ENCODE measurements around the gene IDH3G. TPM values are rescaled to one million over a fixed set of nuclear protein-coding genes. Genes with fewer than 3 reads are reported as not detected.

Gene IDH3G
- total and polyA plus RNA-seq, 2 of the 8 experiments (the other 6 are each of a cell fraction or from before 2014, with no cell fraction given), result 39.4 to 66.7 TPM

DNA sequence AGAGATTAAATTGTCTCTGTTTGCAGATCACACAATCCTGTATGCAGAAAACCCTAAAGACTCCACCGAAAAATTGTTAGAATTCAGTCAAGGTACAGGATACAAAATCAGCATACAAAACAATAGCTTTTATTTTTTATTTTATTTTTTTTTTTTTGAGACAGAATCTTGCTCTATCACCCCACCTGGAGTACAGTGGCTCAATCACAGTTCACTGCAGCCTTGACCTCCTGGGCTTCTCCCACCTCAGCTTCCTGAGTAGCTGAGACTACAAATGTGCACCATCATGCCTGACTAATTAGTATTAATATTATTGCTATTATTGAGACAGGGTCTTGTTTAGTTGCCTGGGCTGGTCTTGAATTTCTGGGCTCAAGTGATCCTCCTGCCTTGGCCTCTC is 39.0 kb downstream of the IDH3G start:
- no peak overlapping the region for H3K9ac ChIP-seq (replicated peaks in 1 of 4; ENCODE audit: extremely low read depth in 1 of 4, low read depth in 3 of 4, low read length in 3 of 4)
- H3K23me2 ChIP-seq (ENCODE audit: low read depth, low read length), result no peaks in the 10 kb centered on the region
- POLR2A ChIA-PET (ENCODE audit: partially characterized antibody), result no interaction called here
- H2BK15ac ChIP-seq (ENCODE audit: low read length), result no peak overlapping the region
- H4K91ac ChIP-seq (replicated peaks; ENCODE audit: insufficient read length, low read length), result no peak overlapping the region
- H3K36me3 ChIP-seq (ENCODE audit: control insufficient read depth in 2 of 4, insufficient read depth in 4 of 4, low read length in 3 of 4), result no peaks in the 10 kb centered on the region
- TF ChIP-seq, protein P1, sequence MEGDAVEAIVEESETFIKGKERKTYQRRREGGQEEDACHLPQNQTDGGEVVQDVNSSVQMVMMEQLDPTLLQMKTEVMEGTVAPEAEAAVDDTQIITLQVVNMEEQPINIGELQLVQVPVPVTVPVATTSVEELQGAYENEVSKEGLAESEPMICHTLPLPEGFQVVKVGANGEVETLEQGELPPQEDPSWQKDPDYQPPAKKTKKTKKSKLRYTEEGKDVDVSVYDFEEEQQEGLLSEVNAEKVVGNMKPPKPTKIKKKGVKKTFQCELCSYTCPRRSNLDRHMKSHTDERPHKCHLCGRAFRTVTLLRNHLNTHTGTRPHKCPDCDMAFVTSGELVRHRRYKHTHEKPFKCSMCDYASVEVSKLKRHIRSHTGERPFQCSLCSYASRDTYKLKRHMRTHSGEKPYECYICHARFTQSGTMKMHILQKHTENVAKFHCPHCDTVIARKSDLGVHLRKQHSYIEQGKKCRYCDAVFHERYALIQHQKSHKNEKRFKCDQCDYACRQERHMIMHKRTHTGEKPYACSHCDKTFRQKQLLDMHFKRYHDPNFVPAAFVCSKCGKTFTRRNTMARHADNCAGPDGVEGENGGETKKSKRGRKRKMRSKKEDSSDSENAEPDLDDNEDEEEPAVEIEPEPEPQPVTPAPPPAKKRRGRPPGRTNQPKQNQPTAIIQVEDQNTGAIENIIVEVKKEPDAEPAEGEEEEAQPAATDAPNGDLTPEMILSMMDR (IDR thresholded peaks at IDR 0.05; ENCODE audit: control extremely low read depth in 1 of 3, insufficient read depth in 1 of 3, low read depth in 1 of 3, low read length in 3 of 3), result no peak
- TF ChIP-seq SIRT6 (IDR thresholded peaks at IDR 0.05; ENCODE audit: low read length) (no peak), CEBPB (IDR thresholded peaks at IDR 0.05; ENCODE audit: low read depth, low read length) (no peak), NRF1 (IDR thresholded peaks at IDR 0.05; ENCODE audit: low read depth, low read length) (no peak), SP1 (IDR thresholded peaks at IDR 0.05; ENCODE audit: low read depth, low read length) (no peak)
- TF ChIP-seq, protein P2, sequence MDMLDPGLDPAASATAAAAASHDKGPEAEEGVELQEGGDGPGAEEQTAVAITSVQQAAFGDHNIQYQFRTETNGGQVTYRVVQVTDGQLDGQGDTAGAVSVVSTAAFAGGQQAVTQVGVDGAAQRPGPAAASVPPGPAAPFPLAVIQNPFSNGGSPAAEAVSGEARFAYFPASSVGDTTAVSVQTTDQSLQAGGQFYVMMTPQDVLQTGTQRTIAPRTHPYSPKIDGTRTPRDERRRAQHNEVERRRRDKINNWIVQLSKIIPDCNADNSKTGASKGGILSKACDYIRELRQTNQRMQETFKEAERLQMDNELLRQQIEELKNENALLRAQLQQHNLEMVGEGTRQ (IDR thresholded peaks at IDR 0.05; ENCODE audit: low read length), result no peak
- FAIRE-seq, result no peak
- H3K79me1 ChIP-seq (ENCODE audit: low read depth, low read length), result no peaks in the 10 kb centered on the region
- H3K79me2 ChIP-seq (ENCODE audit: control insufficient read depth in 1 of 2, insufficient read depth in 2 of 2, low read length in 2 of 2), result no peaks in the 10 kb centered on the region
- no peak overlapping the region for H4K8ac ChIP-seq (ENCODE audit: extremely low read depth, insufficient read depth, low read length)
- H2BK120ac ChIP-seq (replicated peaks; ENCODE audit: low read depth, low read length), result no peak overlapping the region
- H3K14ac ChIP-seq (ENCODE audit: insufficient read length), result no peak overlapping the region
- no peaks in the 10 kb centered on the region for H3K27me3 ChIP-seq (replicated peaks in 1 of 4; ENCODE audit: control insufficient read depth in 3 of 4, extremely low read depth in 1 of 4, insufficient read depth in 3 of 4, low read length in 3 of 4)
- H3K4me3 ChIP-seq (ENCODE audit: extremely low read depth in 1 of 4, insufficient read depth in 2 of 4, low read depth in 3 of 4, low read length in 4 of 4), result no peak overlapping the region
- no peak overlapping the region for H3K18ac ChIP-seq (ENCODE audit: extremely low read depth, low read length)
- H3K4me1 ChIP-seq (replicated peaks in 1 of 4; ENCODE audit: control insufficient read depth in 3 of 4, insufficient read depth in 4 of 4, low read length in 3 of 4), result no peaks in the 10 kb centered on the region; a peak in 1 of 7 replicates
- H2BK5ac ChIP-seq (ENCODE audit: low read depth, low read length), result no peak overlapping the region
- 88% methylated on average over 1 of the region's 1 CpG; no CpG with 5 or more reads in 1 of the 2 experiments for WGBS, 2 experiments (ENCODE audit: extremely low coverage in 1 of 2, insufficient coverage in 1 of 2, insufficient read length in 1 of 2, insufficient replicate concordance in 2 of 2, low coverage in 1 of 2, low lambda C conversion rate in 2 of 2, missing lambda C conversion rate in 1 of 2)
- H4K5ac ChIP-seq (ENCODE audit: insufficient read length, low read depth, low read length), result no peak overlapping the region
- no peak for DNase-seq (ENCODE audit: low read depth in 1 of 2, low spot score in 2 of 2)
- no peak overlapping the region for H2BK20ac ChIP-seq (ENCODE audit: low read length)
- CTCF ChIA-PET (ENCODE audit: partially characterized antibody), result interaction anchor here (0.6 to 1.9 kb wide), 7 partner anchors 9 to 190 kb away, joined by 3 to 4 read pairs (median 3); partner anchors contain the start of genes ARHGAP4, L1CAM and PLXNB3
- H2AFZ ChIP-seq (ENCODE audit: low read length), result no peak overlapping the region
- no peak overlapping the region for H3K23ac ChIP-seq (ENCODE audit: insufficient read length)
- H3K4me2 ChIP-seq (ENCODE audit: insufficient read depth in 1 of 2, low read depth in 2 of 2, low read length in 2 of 2), result no peak overlapping the region
- H2BK12ac ChIP-seq (ENCODE audit: low read depth, low read length), result no peak overlapping the region
- no peak overlapping the region for H3K27ac ChIP-seq (ENCODE audit: low read depth, low read length)
- H2AK5ac ChIP-seq (ENCODE audit: low read depth, low read length), result no peak overlapping the region
- no peaks in the 10 kb centered on the region for H4K20me1 ChIP-seq (replicated peaks in 1 of 2; ENCODE audit: control insufficient read depth in 1 of 2, insufficient read depth in 2 of 2, low read length in 2 of 2)
- H3K4ac ChIP-seq (replicated peaks; ENCODE audit: insufficient read length, low read depth, low read length), result no peak overlapping the region
- no peaks in the 10 kb centered on the region for H3K9me3 ChIP-seq (ENCODE audit: insufficient read depth in 2 of 2, low read depth in 1 of 2, low read length in 1 of 2)
- no peak overlapping the region for H3K56ac ChIP-seq (replicated peaks; ENCODE audit: insufficient read length, low read depth, low read length)

Data from H1 (cell line).